HG02884 (cell line): ENCODE results near the gene RPS6KA4.

Experiments used
- ATAC-seq: cut with Tn5 transposase; IDR thresholded peaks from one replicate; pipeline ENCODE4 v1.9.1; 2021; ENCODE audit warnings: mild to moderate bottlenecking, moderate library complexity; ENCODE audit not compliant: unreplicated experiment

The RPS6KA4 gene

GRCh38 chr11:64362339-64362738 lies 3.4 kb downstream of the RPS6KA4 start:
- ATAC-seq, result no peak

GRCh38 chr11:64364435-64364834 lies 5.5 kb downstream of the RPS6KA4 start:
- ATAC-seq, result no peak

GRCh38 chr11:64364911-64365310 lies 5.9 kb downstream of the RPS6KA4 start:
- no peak for ATAC-seq

DNA sequence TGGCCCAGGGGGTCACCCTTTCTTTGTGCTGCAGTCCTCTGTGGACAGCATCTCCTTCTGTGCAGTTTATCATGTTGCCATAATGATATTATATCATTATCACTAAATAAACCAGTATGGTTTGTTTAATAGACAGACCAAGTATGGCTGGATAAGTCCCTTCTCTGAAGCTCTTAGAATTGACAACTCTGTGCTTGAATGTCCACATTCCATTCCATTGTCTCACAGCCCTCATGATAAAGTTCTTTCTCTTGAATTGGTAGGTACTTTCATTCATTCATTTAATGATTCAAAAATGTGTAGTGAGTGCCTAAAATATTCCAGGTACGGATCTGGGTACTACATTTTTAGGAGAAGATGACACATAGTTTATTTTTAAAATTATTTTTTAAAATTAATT lies 7.8 kb downstream of the RPS6KA4 start:
- ATAC-seq, result no peak

DNA sequence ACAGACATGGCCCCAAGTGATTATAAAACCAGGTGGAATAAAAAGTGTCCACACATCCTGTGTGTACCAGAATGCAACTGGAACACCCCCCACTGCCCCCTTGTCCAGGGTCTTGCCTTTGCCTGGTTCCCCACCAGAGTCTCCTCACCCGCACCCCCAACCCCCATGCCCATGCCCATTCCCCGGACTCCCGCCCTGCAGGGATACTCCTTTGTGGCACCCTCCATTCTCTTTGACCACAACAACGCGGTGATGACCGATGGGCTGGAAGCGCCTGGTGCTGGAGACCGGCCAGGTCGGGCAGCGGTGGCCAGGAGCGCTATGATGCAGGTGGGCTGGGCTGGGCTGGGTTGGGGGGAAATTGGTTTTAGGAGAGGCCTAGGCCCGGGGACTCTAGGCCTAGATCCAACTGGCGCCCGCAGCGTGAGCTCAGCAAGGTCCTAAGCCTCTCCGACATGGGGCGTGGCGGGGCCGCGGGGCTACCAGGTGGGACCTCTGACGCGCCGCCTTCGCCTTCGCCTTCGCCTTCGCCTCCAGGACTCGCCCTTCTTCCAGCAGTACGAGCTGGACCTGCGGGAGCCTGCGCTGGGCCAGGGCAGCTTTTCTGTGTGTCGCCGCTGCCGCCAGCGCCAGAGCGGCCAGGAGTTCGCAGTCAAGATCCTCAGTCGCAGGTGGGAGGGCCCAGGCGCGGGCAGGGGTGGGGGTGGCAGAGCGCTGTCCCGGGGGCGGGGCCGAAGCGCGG lies 9.1 kb downstream of the RPS6KA4 start:
- no peak for ATAC-seq

DNA sequence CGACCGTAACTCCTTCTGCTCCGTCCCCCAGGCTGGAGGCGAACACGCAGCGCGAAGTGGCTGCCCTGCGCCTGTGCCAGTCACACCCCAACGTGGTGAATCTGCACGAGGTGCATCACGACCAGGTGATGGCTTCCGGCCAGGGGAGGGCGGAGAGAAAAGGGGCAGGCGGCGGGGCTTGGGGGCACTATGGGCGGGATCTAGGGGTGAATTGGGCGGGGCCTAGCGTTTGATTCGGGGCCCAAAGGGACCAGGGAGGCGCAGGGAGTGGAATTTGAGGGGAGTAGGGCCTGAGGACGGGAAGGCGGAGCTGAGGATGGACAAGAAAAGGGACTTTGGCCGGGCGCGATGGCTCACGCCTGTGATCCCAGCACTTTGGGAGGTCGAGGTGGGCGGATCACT lies 9.7 kb downstream of the RPS6KA4 start:
- no peak for ATAC-seq

GRCh38 chr11:64369440-64370421 lies 10.8 kb downstream of the RPS6KA4 start:
- ATAC-seq, result no peak

- no peak for ATAC-seq
Observed at GRCh38 chr11:64371201-64371600, 12.2 kb downstream of the RPS6KA4 start.

- ATAC-seq, result no peak
Observed at GRCh38 chr11:64372021-64372420, 13.1 kb downstream of the RPS6KA4 start.

GRCh38 chr11:64372802-64373597 lies 14.0 kb downstream of the RPS6KA4 start:
- no peak for ATAC-seq

DNA sequence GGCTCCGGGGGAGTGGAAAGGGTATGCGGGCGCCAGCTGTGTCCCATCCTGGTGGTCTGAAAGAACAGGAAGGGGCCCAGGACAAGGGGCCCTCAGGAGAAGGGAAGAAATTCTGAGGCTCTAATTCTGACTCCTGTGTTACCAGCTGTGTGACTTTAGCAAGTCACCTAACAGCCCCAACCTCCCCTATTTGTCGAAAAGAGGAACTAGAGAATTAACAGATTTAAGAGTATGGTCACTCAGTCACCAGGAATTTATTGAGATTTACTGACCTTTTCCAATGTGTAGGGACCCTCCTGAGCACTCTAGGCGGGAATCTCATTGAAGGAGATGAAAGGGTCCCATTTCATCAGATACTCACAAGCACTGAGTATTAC lies 14.6 kb downstream of the RPS6KA4 start:
- no peak for ATAC-seq

- no peak for ATAC-seq
Observed at GRCh38 chr11:64376071-64376470, 17.1 kb downstream of the RPS6KA4 start.

DNA sequence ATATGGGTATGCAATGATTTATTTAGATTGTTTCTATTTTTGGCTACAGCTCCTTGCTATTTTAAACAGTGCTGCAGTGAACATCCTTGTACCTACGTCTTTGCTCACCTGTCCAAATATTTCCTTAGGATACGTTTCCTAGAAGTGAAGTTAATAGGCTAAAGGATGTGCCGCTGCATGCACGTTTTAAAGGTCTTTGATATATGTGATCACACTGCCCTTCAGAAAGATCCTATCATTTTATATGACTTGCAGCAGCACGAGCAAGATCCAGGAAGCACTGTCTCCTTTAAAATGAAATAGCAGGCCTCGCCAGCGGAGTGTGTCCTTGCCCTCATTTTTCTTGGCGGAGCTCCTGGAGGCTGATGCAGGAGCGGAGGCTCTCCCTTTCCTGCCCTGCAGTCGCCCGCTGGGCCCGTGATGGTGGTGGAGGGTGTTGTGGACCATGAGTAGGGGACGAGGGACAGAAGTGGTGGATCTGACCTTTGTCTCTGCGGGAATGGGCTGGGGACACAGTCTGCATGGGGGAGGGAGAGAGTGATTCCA lies 19.4 kb downstream of the RPS6KA4 start:
- ATAC-seq, result no peak

DNA sequence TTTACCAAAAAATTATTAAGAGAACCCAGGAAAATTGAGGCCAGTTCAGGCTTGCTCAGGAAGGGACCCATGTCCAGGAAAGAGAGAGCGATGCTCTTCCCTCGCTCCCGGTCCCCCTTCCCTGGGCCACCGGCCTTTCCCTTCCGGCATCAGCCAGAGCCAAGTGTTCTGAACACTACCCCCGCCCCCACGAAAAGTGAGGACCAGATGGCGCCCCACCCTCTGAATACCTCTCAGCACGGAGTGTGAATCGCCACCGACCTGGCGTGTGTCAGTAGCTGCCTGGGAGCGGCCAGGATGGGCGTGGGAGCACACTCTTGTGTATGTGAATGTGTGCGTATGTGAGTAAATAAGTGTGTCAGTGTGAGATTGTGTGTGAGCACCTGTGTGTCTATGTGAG lies 20.2 kb downstream of the RPS6KA4 start:
- no peak for ATAC-seq

- ATAC-seq, result no peak
Observed at GRCh38 chr11:64379817-64380709, 21.1 kb downstream of the RPS6KA4 start.

- no peak for ATAC-seq
Observed at GRCh38 chr11:64381350-64381749, 22.4 kb downstream of the RPS6KA4 start.

DNA sequence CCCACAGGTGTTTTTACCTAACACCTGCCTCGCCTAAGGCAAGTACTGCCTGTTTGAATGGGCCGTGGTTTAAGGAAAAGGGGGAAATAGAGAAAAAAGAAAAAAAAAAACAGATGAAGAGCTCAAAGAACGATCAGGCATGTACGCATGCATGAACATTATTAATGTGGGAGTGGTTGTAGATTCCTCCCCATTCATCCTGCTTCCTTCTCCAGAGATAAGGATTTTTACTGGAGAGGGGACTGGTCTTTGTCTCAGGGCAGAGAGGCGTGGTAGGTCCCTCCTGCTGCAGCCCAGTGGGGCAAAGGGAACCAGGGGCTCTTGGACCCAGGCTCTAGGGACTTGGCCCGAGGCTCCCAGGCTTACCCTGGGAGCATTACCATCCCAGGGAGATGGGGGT lies 23.1 kb downstream of the RPS6KA4 start:
- ATAC-seq, result no peak

GRCh38 chr11:64382586-64382985 lies 23.6 kb downstream of the RPS6KA4 start:
- no peak for ATAC-seq

- ATAC-seq, result no peak
Observed at GRCh38 chr11:64383580-64383979, 24.6 kb downstream of the RPS6KA4 start.
